HFFc6 (cell line): Measurements from ENCODE around the gene SCARB1. TPM values are rescaled to one million over a fixed set of nuclear protein-coding genes. Genes with fewer than 3 reads are reported as not detected.

ENCODE experiments used
- DNase-seq: peaks from one replicate; pipeline ENCODE4 v3.0.0-alpha.2; 2018
- H3K27ac Mint-ChIP-seq: 2 replicates; pipeline ENCODE4 v1.8.0; 2020; ENCODE audit warnings: mild to moderate bottlenecking, mixed read lengths
- H3K27me3 Mint-ChIP-seq: 2 replicates; pipeline ENCODE4 v1.8.0; 2021; ENCODE audit warnings: mild to moderate bottlenecking, moderate library complexity, mixed read lengths; ENCODE audit not compliant: insufficient read depth
- H3K36me3 Mint-ChIP-seq: 2 replicates; pipeline ENCODE4 v1.8.0; 2021; ENCODE audit warnings: low read depth, mixed read lengths
- H3K4me1 Mint-ChIP-seq: 2 replicates; pipeline ENCODE4 v1.8.0; 2020; ENCODE audit warnings: low read depth, mixed read lengths
- H3K4me3 Mint-ChIP-seq: 2 replicates; pipeline ENCODE4 v1.8.0; 2020; ENCODE audit warnings: mild to moderate bottlenecking, moderate library complexity, mixed read lengths
- H3K9me3 Mint-ChIP-seq: 2 replicates; pipeline ENCODE4 v1.8.0; 2020; ENCODE audit warnings: mild to moderate bottlenecking, mixed read lengths
- total RNA-seq, 6 experiments: library from RNA; stranded (reverse); fragmentation: NEBNext Ultra II Directional; extraction: Animal tissue kit (Norgen Biotek cat#: 25700); gene quantifications; 2 replicates in 1 of 6; 3 replicates in 5 of 6; pipeline ENCODE4 v1.2.3, GENCODE V29; 2021
- TF ChIP-seq, protein P1 (sequence below): fragments of 200-600 bp; sonication (generic); IDR thresholded peaks from 2 replicates; pipeline ENCODE4 v1.5.0; 2021; ENCODE audit warnings: antibody characterized with exemption, mild to moderate bottlenecking

SCARB1 gene
- total RNA-seq, 6 experiments from 2014 or later, result 34.8 to 46.3 (median 36.8) TPM

DNA sequence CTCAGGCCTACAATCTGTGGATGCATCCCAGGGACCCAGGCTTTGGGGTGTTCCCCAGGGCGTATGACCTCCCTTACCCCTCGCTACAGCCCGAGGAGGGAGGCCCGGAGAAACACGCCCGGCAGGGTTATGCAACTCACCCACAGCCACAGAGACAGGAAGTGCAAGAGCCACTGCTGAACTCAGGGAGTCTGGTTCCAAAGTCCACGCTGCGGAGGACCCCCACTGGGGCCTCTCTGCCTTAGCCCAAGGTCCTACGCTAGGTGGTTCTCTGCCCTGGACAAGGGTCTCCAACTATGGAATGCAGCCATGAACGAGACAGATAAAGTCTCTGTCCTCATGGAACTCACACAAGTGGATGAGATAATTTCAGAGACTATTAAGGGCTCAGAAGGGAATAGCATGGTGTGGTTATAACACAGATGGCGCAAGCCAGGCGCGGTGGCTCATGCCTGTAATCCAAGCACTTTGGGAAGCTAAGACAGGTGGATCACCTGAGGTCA lies 11.3 kb downstream of the SCARB1 start:
- no peaks in the 10 kb centered on the region for H3K9me3 Mint-ChIP-seq
- H3K4me1 Mint-ChIP-seq, result peaks cover 31% of the 10 kb centered on the region
- no peak overlapping the region for H3K27ac Mint-ChIP-seq
- peaks cover 13% of the 10 kb centered on the region for H3K36me3 Mint-ChIP-seq
- TF ChIP-seq, protein P1, sequence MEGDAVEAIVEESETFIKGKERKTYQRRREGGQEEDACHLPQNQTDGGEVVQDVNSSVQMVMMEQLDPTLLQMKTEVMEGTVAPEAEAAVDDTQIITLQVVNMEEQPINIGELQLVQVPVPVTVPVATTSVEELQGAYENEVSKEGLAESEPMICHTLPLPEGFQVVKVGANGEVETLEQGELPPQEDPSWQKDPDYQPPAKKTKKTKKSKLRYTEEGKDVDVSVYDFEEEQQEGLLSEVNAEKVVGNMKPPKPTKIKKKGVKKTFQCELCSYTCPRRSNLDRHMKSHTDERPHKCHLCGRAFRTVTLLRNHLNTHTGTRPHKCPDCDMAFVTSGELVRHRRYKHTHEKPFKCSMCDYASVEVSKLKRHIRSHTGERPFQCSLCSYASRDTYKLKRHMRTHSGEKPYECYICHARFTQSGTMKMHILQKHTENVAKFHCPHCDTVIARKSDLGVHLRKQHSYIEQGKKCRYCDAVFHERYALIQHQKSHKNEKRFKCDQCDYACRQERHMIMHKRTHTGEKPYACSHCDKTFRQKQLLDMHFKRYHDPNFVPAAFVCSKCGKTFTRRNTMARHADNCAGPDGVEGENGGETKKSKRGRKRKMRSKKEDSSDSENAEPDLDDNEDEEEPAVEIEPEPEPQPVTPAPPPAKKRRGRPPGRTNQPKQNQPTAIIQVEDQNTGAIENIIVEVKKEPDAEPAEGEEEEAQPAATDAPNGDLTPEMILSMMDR, result no peak
- no peak overlapping the region for H3K4me3 Mint-ChIP-seq
- no peak for DNase-seq
- peaks cover 2% of the 10 kb centered on the region for H3K27me3 Mint-ChIP-seq

DNA sequence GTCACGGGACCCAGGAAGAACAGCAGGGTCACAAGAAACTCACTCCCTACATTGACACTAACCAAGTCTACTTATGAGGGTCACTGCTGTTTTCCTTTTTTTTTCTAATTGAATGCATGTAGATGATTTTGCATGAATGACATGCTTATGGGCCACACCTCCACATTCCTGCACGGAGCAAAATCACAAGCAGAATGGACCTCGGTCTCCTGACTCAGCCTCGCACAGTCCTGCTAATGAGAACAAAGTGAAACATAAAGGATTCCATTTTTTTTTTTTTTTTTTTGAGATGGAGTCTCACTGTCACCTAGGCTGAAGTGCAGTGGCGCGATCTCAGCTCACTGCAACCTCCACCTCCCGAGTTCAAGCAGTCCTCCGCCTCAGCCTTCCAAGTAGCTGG lies 12.3 kb downstream of the SCARB1 start:
- H3K4me1 Mint-ChIP-seq, result peaks cover 35% of the 10 kb centered on the region
- peaks cover 13% of the 10 kb centered on the region for H3K36me3 Mint-ChIP-seq
- TF ChIP-seq, protein P1, result no peak
- H3K27me3 Mint-ChIP-seq, result no peaks in the 10 kb centered on the region; the same call in 1 of the 2 replicates
- no peaks in the 10 kb centered on the region for H3K9me3 Mint-ChIP-seq
- H3K4me3 Mint-ChIP-seq, result no peak overlapping the region
- H3K27ac Mint-ChIP-seq, result no peak overlapping the region
- no peak for DNase-seq

DNA sequence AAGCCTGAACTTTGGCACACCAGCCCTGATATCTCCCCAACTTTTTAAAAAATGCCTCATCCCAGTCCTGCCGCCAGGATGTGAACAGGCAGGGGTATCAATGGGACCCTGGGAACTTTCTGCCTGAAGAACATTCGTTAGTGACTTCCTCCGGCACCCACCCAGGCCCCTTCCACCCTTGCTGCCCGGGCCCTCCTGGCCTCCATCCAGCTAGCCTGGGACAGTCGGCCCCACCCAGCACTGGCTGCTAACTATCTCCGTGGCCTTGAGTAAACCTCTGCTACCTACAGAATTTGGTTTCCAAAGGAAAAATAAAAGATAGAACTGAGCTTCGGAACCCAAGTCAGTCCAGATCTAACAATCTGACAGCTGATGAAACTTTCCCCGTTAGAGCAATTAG lies 14.3 kb downstream of the SCARB1 start:
- H3K4me1 Mint-ChIP-seq, result peaks cover 20% of the 10 kb centered on the region
- H3K4me3 Mint-ChIP-seq, result no peak overlapping the region

GRCh38 chr12:124848621-124849380 lies 14.9 kb downstream of the SCARB1 start:
- TF ChIP-seq, protein P1, result no peak
- no peaks in the 10 kb centered on the region for H3K9me3 Mint-ChIP-seq
- H3K36me3 Mint-ChIP-seq, result peaks cover 13% of the 10 kb centered on the region
- H3K27ac Mint-ChIP-seq, result no peak overlapping the region
- no peak for DNase-seq
- H3K27me3 Mint-ChIP-seq, result no peaks in the 10 kb centered on the region; the same call in 1 of the 2 replicates
- peaks cover 20% of the 10 kb centered on the region for H3K4me1 Mint-ChIP-seq
- H3K4me3 Mint-ChIP-seq, result no peak overlapping the region

More for the DNA sequence above, 14.3 kb downstream of the SCARB1 start:
- Mint-ChIP-seq H3K9me3 (no peaks in the 10 kb centered on the region), H3K36me3 (peaks cover 13% of the 10 kb centered on the region), H3K27ac (no peak overlapping the region), H3K27me3 (no peaks in the 10 kb centered on the region; the same call in 1 of the 2 replicates)
- TF ChIP-seq, protein P1, result no peak
- no peak for DNase-seq

- H3K27me3 Mint-ChIP-seq, result no peaks in the 10 kb centered on the region; the same call in 1 of the 2 replicates
- no peak overlapping the region for H3K27ac Mint-ChIP-seq
- peaks cover 13% of the 10 kb centered on the region for H3K36me3 Mint-ChIP-seq
- peaks cover 16% of the 10 kb centered on the region for H3K4me1 Mint-ChIP-seq
- no peaks in the 10 kb centered on the region for H3K9me3 Mint-ChIP-seq
- TF ChIP-seq, protein P1, result no peak
- no peak for DNase-seq
- no peak overlapping the region for H3K4me3 Mint-ChIP-seq
These were observed 16.3 kb downstream of the SCARB1 start for GRCh38 chr12:124847113-124848074.
